ENCODE measurements around the gene LRIT2. TPM values are rescaled to one million over a fixed set of nuclear protein-coding genes. Genes with fewer than 3 reads are reported as not detected.

The LRIT2 gene
- total and polyA plus RNA-seq, 8 donors: not detected

DNA sequence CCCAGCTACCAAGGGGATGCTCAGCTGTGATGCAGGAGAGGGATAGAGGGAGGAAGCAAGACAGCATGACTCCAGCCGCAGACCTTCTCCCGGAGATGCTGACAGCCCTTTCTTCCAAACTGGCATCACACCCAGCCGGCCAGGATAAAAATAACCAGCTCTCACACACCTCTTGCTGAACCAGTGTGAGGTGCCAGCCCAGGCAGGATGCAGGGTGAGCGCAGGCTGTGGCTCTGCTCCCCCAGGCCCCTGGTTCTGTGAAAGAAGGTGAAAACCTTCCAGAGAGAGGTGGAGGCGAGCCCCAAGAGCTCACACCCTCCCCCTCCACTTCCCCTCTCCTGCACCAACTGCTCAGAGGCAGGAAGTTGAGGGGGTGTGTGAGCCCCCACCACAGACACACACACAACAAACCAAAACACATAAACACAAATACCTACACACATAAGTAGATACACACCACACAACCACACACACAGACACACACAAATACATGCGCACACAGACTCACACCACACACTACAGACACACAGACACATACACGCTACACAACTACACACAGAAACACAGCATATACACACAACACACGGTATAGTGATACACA lies 47.7 kb downstream of the LRIT2 start:
- Histone ChIP-seq H3K4me3 (no peak overlapping the region), H3K4me1 (no peaks in the 10 kb centered on the region), H3K27me3 (no peaks in the 10 kb centered on the region), H3K27ac (no peak overlapping the region), H3K9me3 (no peaks in the 10 kb centered on the region), H3K36me3 (no peaks in the 10 kb centered on the region)
- TF ChIP-seq, protein P1, sequence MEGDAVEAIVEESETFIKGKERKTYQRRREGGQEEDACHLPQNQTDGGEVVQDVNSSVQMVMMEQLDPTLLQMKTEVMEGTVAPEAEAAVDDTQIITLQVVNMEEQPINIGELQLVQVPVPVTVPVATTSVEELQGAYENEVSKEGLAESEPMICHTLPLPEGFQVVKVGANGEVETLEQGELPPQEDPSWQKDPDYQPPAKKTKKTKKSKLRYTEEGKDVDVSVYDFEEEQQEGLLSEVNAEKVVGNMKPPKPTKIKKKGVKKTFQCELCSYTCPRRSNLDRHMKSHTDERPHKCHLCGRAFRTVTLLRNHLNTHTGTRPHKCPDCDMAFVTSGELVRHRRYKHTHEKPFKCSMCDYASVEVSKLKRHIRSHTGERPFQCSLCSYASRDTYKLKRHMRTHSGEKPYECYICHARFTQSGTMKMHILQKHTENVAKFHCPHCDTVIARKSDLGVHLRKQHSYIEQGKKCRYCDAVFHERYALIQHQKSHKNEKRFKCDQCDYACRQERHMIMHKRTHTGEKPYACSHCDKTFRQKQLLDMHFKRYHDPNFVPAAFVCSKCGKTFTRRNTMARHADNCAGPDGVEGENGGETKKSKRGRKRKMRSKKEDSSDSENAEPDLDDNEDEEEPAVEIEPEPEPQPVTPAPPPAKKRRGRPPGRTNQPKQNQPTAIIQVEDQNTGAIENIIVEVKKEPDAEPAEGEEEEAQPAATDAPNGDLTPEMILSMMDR (IDR thresholded peaks at IDR 0.05): no peak
- ATAC-seq: peak in 3 of 4 donors; percentile 12 to 45 (median 31)
- no peak for FAIRE-seq
- intact Hi-C loops (cut with DNase I): no loop called here
- DNase-seq: no peak
- WGBS, 2 donors: 78% methylated on average over 8 of the region's 8 CpGs

- DNase-seq: no peak
- WGBS, 2 donors: 73 to 81% methylated on average over 3 to 4 of the region's 4 CpGs
- Histone ChIP-seq H3K27me3 (no peaks in the 10 kb centered on the region), H3K36me3 (no peaks in the 10 kb centered on the region), H3K9me3 (no peaks in the 10 kb centered on the region), H3K27ac (no peak overlapping the region), H3K4me3 (no peak overlapping the region), H3K4me1 (no peaks in the 10 kb centered on the region)
- intact Hi-C loops (cut with DNase I): no loop called here
- no peak for FAIRE-seq
- no peak for ATAC-seq
- TF ChIP-seq, protein P1 (IDR thresholded peaks at IDR 0.05): no peak
These were observed 48.4 kb downstream of the LRIT2 start for GRCh38 chr10:84176836-84177474.

DNA sequence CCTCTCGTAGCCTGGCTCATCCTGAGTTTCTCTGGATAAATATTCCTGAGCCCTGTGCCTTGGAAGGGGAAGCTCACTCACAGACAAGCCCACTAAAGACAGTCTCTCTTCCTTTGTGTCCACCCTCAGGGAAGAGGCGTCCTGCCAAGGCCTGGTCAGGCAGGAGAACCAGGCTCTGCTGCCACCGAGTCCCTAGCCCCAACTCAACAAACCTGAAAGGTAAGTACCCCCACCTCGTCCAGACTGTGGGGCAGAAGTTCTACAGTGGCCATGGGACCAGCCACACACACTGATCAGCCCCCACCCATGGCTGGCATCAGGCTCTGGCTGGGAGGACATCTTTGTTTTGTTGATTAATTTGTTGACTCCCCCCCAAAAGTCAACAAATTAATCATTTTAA lies 49.0 kb downstream of the LRIT2 start:
- DNase-seq (no peak), ATAC-seq (peak in 2 of 4 donors; percentile 35 to 45), FAIRE-seq (no peak)
- WGBS, 2 donors: 49 to 61% methylated on average over 4 of the region's 4 CpGs
- intact Hi-C loops (cut with DNase I): no loop called here
- no peak overlapping the region for H3K27ac ChIP-seq
- TF ChIP-seq, protein P1 (IDR thresholded peaks at IDR 0.05): no peak
- no peaks in the 10 kb centered on the region for H3K9me3 ChIP-seq
- no peak overlapping the region for H3K4me3 ChIP-seq
- no peaks in the 10 kb centered on the region for H3K27me3 ChIP-seq
- no peaks in the 10 kb centered on the region for H3K36me3 ChIP-seq
- no peaks in the 10 kb centered on the region for H3K4me1 ChIP-seq

- intact Hi-C loops (cut with DNase I): no loop called here
- H3K4me1 ChIP-seq: no peaks in the 10 kb centered on the region
- H3K9me3 ChIP-seq: no peaks in the 10 kb centered on the region
- FAIRE-seq (no peak), ATAC-seq (no peak), DNase-seq (peak in 1 of 6 donors; percentile 1)
- TF ChIP-seq, protein P1 (IDR thresholded peaks at IDR 0.05): no peak
- H3K4me3 ChIP-seq: no peak overlapping the region
- no peaks in the 10 kb centered on the region for H3K36me3 ChIP-seq
- H3K27me3 ChIP-seq: no peaks in the 10 kb centered on the region
- WGBS, 2 donors: 77 to 86% methylated on average over 6 of the region's 6 CpGs
- no peak overlapping the region for H3K27ac ChIP-seq
These were observed 49.9 kb downstream of the LRIT2 start for GRCh38 chr10:84175436-84175835.

DNA sequence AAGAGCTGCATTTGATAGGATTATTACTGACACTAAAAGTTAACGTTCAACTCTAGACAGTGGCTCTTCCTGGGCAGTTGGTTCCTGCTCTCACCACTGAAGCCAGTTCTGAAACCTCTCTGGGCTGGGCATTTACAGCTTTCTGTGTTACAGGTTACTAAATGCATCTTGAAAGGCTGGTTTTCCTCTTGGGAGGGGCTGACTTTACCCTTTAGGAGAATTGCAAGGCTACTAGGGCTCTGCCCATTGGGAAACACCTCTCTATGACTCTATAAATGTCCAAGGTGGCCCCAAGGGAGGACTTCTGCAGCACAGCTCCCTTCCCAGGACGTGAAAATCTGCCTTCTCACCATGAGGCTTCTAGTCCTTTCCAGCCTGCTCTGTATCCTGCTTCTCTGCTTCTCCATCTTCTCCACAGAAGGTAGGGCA lies 51.8 kb downstream of the LRIT2 start, which contains the start of gene GPR15LG:
TSS of gene GPR15LG (plus strand) at position 301 of the 429 bp plus-strand sequence. CDS start at position 352, 51 bp downstream.
- intact Hi-C loops (cut with DNase I): no loop called here
- Histone ChIP-seq H3K27me3 (no peaks in the 10 kb centered on the region), H3K4me1 (no peaks in the 10 kb centered on the region), H3K4me3 (no peak within 1 kb of the TSS), H3K9me3 (no peaks in the 10 kb centered on the region), H3K36me3 (no peaks in the 10 kb centered on the region), H3K27ac (no peak within 1 kb of the TSS)
- 64 to 66% methylated on average over 2 of the region's 2 CpGs for WGBS, 2 donors
- no peak for DNase-seq
- ATAC-seq: no peak
- TF ChIP-seq, protein P1 (IDR thresholded peaks at IDR 0.05): no peak
- no peak for FAIRE-seq
